ENCODE data around the gene MYRIP. TPM values are rescaled to one million over a fixed set of nuclear protein-coding genes. Genes with fewer than 3 reads are reported as not detected.
A peak's percentile ranks its signal among the peaks of the same experiment; 100 is the strongest.
"Not testable (repeated sequence)": the region's sequence is repeated elsewhere in the genome, so short reads cannot be mapped to it uniquely, and the experiment has no call there.

MYRIP gene
- total RNA-seq, 3 donors from 2014 or later, result 2.3 to 4.8 (median 2.6) TPM

GRCh38 chr3:40083066-40083465 lies 273.7 kb downstream of the MYRIP start:
- intact Hi-C loops (cut with DNase I; ENCODE audit: low total_unique reads), result no loop called here
- Histone ChIP-seq H3K9me3 (peaks cover 0 to 5% of the 10 kb centered on the region in 2 donors), H3K4me3 (no peak overlapping the region), H3K4me1 (no peaks in the 10 kb centered on the region), H3K27ac (no peak overlapping the region), H3K36me3 (no peaks in the 10 kb centered on the region), H3K27me3 (no peaks in the 10 kb centered on the region)
- no peak for TF ChIP-seq POLR2AphosphoS5 (IDR thresholded peaks at IDR 0.05)
- no peak for TF ChIP-seq POLR2A (IDR thresholded peaks at IDR 0.05)
- no peak for TF ChIP-seq CTCF (IDR thresholded peaks at IDR 0.05)
- DNase-seq (ENCODE audit: low spot score in 2 of 2), result no peak

- DNase-seq (ENCODE audit: low spot score in 2 of 2); intact Hi-C loops (cut with DNase I; ENCODE audit: low total_unique reads); H3K27ac ChIP-seq; H3K4me1 ChIP-seq; H3K27me3 ChIP-seq; H3K36me3 ChIP-seq; H3K4me3 ChIP-seq; H3K9me3 ChIP-seq: not testable (repeated sequence)
These were observed 275.0 kb downstream of the MYRIP start for GRCh38 chr3:40084424-40084823.

GRCh38 chr3:40086890-40087883 lies 277.8 kb downstream of the MYRIP start:
- Histone ChIP-seq H3K36me3 (no peaks in the 10 kb centered on the region), H3K27me3 (no peaks in the 10 kb centered on the region), H3K9me3 (no peaks in the 10 kb centered on the region), H3K27ac (no peak overlapping the region), H3K4me1 (no peaks in the 10 kb centered on the region), H3K4me3 (no peak overlapping the region)
- TF ChIP-seq POLR2A (IDR thresholded peaks at IDR 0.05), result no peak
- TF ChIP-seq POLR2AphosphoS5 (IDR thresholded peaks at IDR 0.05), result no peak
- no peak for TF ChIP-seq CTCF (IDR thresholded peaks at IDR 0.05)
- no peak for DNase-seq (ENCODE audit: low spot score in 2 of 2)
- intact Hi-C loops (cut with DNase I; ENCODE audit: low total_unique reads), result no loop called here

GRCh38 chr3:40088527-40089170 lies 279.2 kb downstream of the MYRIP start:
- no peaks in the 10 kb centered on the region for H3K4me1 ChIP-seq
- no peak overlapping the region for H3K4me3 ChIP-seq
- H3K9me3 ChIP-seq, result no peaks in the 10 kb centered on the region
- intact Hi-C loops (cut with DNase I; ENCODE audit: low total_unique reads), result no loop called here
- TF ChIP-seq CTCF (IDR thresholded peaks at IDR 0.05), result no peak
- TF ChIP-seq POLR2A (IDR thresholded peaks at IDR 0.05), result no peak
- no peak for TF ChIP-seq POLR2AphosphoS5 (IDR thresholded peaks at IDR 0.05)
- no peaks in the 10 kb centered on the region for H3K27me3 ChIP-seq
- DNase-seq (ENCODE audit: low spot score in 2 of 2), result no peak
- H3K36me3 ChIP-seq, result no peaks in the 10 kb centered on the region
- no peak overlapping the region for H3K27ac ChIP-seq

GRCh38 chr3:40096661-40097111 lies 287.3 kb downstream of the MYRIP start:
- peaks cover 0 to 8% of the 10 kb centered on the region in 2 donors for H3K9me3 ChIP-seq
- H3K27me3 ChIP-seq, result no peaks in the 10 kb centered on the region
- no peak overlapping the region for H3K4me3 ChIP-seq
- intact Hi-C loops (cut with DNase I; ENCODE audit: low total_unique reads), result no loop called here
- peak in 1 of 2 donors; percentile 52 for DNase-seq (ENCODE audit: low spot score in 2 of 2)
- H3K27ac ChIP-seq, result no peak overlapping the region
- H3K36me3 ChIP-seq, result no peaks in the 10 kb centered on the region
- peaks cover 0 to 4% of the 10 kb centered on the region in 2 donors for H3K4me1 ChIP-seq
- no peak for TF ChIP-seq POLR2A (IDR thresholded peaks at IDR 0.05)
- no peak for TF ChIP-seq POLR2AphosphoS5 (IDR thresholded peaks at IDR 0.05)
- TF ChIP-seq CTCF (IDR thresholded peaks at IDR 0.05), result no peak
